HG03354 (cell line): ENCODE data around the gene SAMD9.
"Not testable (repeated sequence)": the region's sequence is repeated elsewhere in the genome, so short reads cannot be mapped to it uniquely, and the experiment has no call there.

Source experiments
- ATAC-seq: cut with Tn5 transposase; IDR thresholded peaks from one replicate; pipeline ENCODE4 v1.9.1; 2021; ENCODE audit warnings: mild to moderate bottlenecking; ENCODE audit not compliant: unreplicated experiment, poor library complexity, severe bottlenecking

SAMD9 gene

DNA sequence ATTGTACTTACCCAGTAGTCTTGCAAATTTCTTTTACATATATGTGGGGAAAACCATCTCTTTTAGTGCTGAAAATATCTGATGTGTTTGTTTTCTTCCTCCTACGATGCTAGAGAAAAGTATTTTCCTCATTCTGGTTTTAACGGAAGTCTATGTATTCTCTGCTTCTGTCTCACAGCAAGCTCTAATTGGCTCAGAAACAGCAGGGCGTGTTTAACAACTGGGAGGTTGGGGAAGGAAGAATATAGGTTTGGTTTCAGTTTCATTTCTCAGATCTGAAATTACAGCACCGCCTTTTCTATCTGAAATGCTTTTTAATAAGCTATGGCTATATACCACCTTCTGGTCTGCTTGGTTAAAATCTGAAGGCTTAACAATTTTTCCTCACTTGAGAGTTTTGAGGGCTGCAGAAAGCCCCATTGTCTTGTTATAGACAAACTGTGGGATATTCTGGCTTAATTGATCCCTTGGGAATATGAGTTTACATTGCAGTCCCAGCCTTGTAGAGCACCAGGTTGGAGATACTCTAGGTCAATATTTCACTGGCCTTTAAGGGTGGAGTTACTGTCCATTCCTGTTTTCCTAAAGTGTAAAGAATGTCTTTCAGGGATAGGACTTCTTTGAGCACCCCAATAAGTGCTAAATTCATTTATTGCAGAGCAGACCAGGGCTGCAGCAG is at the start of gene SAMD9:
TSS of gene SAMD9 (minus strand) at position 128 of the 679 bp plus-strand sequence. CDS start 11,882 bp downstream, outside the sequence.
- peak; percentile 100 for ATAC-seq

GRCh38 chr7:93165447-93165846 is 47.7 kb upstream of the SAMD9 start:
- ATAC-seq, result peak; percentile 100

GRCh38 chr7:93164766-93165165 is 47.0 kb upstream of the SAMD9 start:
- ATAC-seq, result no peak

GRCh38 chr7:93161181-93161762 is 43.5 kb upstream of the SAMD9 start:
- ATAC-seq, result no peak

- ATAC-seq, result no peak
Measured at GRCh38 chr7:93160410-93160809, 42.6 kb upstream of the SAMD9 start.

- ATAC-seq, result no peak
Measured at GRCh38 chr7:93159490-93159889, 41.7 kb upstream of the SAMD9 start.

DNA sequence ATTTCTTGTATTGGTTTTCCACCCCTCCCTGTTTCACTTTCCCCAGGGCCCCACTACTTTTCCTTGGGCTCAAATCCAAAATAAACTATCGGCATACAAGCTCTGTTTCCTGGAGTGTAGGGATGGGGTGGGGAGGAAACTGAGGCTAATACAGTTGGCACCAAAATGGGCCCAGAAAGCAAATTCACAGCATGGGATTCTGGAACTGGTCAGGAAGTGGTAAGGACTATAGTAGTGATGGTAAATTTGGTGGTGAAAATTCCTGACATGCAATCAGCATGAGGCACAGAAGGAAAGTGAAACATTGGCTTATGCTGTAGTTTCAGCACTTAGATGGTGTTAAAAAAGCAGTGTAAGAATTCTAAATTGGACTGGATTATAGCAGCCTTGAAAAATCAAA is 39.1 kb upstream of the SAMD9 start:
- ATAC-seq, result no peak

GRCh38 chr7:93150200-93150835 is 32.5 kb upstream of the SAMD9 start:
- no peak for ATAC-seq

GRCh38 chr7:93148727-93149126 is 30.9 kb upstream of the SAMD9 start:
- ATAC-seq, result no peak

GRCh38 chr7:93148144-93148543 is 30.4 kb upstream of the SAMD9 start, which contains the start of gene SAMD9L:
SAMD9L (minus strand) TSS chr7:93148385; CDS start chr7:93135971, 12,414 bp downstream.
- ATAC-seq, result peak; percentile 72

DNA sequence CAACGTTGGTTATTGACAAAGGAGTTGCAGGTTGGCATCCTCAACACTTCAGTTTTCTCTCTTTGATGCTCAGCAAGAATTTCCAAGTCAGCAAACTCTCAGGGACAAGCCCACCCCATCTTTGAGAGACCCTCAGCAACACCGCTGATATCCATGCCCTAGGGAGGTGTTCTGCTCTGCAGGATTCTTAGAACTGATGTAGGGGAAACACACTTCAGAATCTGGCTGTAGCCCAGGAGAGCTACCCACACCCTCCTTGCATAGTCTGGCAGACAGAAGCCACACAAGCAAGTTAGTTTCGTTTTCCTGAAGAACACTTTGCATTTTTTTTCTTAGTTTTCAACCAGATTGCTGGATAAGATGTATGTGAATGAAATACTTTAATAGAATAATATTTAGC is 29.6 kb upstream of the SAMD9 start:
- peak; percentile 76 for ATAC-seq

GRCh38 chr7:93146472-93147141 is 28.8 kb upstream of the SAMD9 start:
- ATAC-seq, result peak; percentile 48

GRCh38 chr7:93146036-93146435 is 28.3 kb upstream of the SAMD9 start:
- ATAC-seq, result no peak

- no peak for ATAC-seq
Measured at GRCh38 chr7:93145354-93145753, 27.6 kb upstream of the SAMD9 start.

DNA sequence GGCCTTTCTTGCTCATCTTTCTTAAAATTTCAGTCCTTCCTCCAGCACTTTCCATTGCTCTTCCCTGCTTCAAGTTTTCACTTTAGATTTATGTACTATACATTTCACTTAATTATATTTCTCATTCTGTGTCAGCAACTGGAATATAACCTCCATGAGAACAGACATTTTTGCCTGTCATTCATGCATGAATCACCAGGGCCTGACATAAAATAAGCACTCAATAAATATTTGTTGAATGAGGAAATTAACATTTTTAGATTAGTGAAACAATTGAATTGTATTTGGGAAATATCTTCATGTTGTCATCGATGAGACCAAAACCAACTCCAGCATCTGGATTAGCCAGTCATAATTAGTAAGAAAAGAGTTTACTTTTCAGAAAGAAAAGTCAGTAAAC is 24.3 kb upstream of the SAMD9 start:
- no peak for ATAC-seq

DNA sequence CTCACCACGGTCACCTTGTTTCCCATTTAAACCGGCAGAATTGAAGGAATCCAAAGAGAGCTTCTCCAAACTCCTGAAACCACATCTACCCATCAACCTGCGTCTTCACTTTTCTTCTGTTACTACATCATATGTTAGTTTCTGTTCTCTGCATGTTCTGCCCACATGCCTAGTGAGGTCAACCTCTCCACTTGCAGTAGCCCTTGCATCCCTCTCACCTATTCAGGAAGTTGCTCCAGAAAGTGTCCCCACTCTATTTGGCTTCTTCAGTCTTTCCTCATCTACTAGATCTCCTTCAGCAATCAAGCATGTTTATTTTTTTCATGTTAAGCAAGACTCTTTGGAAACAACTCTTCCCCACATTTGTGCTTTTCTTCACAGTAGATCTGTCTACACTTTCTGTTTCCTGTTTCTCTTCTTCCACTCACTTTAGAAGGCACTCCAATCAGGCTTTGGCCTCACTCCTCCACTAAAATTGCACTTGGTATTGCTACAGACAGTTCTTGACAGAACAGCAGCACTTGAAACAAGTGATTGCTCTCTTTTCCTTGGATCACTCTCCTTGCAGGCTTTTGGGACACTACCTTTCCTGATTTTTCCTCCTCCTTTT is 22.9 kb upstream of the SAMD9 start:
- ATAC-seq, result no peak

- no peak for ATAC-seq
Measured at GRCh38 chr7:93138576-93138975, 20.8 kb upstream of the SAMD9 start.

DNA sequence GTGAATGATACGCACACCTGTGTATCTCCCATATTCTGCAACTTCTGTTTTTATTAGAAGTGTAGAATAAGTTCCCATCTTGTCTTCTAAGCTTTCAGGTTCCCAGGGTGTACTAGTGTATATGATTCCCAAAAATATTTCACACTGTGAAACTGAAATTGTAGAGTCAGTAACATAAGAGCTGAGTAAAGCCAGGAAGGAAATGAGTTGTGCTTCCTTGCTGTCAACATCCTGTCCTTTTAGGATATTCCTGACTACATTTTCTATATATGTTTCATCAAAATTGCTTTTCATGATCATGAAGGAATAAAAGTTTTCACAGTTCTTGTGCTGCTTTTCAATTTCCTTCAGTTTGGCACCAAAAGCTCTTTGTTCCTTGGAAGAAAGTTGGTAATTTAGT is 15.2 kb upstream of the SAMD9 start:
- no peak for ATAC-seq

GRCh38 chr7:93132216-93132615 is 14.4 kb upstream of the SAMD9 start:
- no peak for ATAC-seq

- ATAC-seq, result not testable (repeated sequence)
Measured at GRCh38 chr7:93126954-93127353, 9.2 kb upstream of the SAMD9 start.
